ENCODE data around the gene FOSB.

GRCh38 chr19:45515081-45515624, 47.4 kb downstream of the FOSB start:
- TF ChIP-seq, protein P1, sequence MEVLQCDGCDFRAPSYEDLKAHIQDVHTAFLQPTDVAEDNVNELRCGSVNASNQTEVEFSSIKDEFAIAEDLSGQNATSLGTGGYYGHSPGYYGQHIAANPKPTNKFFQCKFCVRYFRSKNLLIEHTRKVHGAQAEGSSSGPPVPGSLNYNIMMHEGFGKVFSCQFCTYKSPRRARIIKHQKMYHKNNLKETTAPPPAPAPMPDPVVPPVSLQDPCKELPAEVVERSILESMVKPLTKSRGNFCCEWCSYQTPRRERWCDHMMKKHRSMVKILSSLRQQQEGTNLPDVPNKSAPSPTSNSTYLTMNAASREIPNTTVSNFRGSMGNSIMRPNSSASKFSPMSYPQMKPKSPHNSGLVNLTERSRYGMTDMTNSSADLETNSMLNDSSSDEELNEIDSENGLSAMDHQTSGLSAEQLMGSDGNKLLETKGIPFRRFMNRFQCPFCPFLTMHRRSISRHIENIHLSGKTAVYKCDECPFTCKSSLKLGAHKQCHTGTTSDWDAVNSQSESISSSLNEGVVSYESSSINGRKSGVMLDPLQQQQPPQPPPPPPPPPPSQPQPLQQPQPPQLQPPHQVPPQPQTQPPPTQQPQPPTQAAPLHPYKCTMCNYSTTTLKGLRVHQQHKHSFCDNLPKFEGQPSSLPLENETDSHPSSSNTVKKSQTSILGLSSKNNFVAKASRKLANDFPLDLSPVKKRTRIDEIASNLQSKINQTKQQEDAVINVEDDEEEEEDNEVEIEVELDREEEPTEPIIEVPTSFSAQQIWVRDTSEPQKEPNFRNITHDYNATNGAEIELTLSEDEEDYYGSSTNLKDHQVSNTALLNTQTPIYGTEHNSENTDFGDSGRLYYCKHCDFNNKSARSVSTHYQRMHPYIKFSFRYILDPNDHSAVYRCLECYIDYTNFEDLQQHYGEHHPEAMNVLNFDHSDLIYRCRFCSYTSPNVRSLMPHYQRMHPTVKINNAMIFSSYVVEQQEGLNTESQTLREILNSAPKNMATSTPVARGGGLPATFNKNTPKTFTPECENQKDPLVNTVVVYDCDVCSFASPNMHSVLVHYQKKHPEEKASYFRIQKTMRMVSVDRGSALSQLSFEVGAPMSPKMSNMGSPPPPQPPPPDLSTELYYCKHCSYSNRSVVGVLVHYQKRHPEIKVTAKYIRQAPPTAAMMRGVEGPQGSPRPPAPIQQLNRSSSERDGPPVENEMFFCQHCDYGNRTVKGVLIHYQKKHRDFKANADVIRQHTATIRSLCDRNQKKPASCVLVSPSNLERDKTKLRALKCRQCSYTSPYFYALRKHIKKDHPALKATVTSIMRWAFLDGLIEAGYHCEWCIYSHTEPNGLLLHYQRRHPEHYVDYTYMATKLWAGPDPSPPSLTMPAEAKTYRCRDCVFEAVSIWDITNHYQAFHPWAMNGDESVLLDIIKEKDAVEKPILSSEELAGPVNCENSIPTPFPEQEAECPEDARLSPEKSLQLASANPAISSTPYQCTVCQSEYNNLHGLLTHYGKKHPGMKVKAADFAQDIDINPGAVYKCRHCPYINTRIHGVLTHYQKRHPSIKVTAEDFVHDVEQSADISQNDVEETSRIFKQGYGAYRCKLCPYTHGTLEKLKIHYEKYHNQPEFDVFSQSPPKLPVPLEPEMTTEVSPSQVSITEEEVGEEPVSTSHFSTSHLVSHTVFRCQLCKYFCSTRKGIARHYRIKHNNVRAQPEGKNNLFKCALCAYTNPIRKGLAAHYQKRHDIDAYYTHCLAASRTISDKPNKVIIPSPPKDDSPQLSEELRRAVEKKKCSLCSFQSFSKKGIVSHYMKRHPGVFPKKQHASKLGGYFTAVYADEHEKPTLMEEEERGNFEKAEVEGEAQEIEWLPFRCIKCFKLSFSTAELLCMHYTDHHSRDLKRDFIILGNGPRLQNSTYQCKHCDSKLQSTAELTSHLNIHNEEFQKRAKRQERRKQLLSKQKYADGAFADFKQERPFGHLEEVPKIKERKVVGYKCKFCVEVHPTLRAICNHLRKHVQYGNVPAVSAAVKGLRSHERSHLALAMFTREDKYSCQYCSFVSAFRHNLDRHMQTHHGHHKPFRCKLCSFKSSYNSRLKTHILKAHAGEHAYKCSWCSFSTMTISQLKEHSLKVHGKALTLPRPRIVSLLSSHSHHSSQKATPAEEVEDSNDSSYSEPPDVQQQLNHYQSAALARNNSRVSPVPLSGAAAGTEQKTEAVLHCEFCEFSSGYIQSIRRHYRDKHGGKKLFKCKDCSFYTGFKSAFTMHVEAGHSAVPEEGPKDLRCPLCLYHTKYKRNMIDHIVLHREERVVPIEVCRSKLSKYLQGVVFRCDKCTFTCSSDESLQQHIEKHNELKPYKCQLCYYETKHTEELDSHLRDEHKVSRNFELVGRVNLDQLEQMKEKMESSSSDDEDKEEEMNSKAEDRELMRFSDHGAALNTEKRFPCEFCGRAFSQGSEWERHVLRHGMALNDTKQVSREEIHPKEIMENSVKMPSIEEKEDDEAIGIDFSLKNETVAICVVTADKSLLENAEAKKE (CRISPR knock-in tag; IDR thresholded peaks at IDR 0.05): no peak
- TF ChIP-seq, protein P2, sequence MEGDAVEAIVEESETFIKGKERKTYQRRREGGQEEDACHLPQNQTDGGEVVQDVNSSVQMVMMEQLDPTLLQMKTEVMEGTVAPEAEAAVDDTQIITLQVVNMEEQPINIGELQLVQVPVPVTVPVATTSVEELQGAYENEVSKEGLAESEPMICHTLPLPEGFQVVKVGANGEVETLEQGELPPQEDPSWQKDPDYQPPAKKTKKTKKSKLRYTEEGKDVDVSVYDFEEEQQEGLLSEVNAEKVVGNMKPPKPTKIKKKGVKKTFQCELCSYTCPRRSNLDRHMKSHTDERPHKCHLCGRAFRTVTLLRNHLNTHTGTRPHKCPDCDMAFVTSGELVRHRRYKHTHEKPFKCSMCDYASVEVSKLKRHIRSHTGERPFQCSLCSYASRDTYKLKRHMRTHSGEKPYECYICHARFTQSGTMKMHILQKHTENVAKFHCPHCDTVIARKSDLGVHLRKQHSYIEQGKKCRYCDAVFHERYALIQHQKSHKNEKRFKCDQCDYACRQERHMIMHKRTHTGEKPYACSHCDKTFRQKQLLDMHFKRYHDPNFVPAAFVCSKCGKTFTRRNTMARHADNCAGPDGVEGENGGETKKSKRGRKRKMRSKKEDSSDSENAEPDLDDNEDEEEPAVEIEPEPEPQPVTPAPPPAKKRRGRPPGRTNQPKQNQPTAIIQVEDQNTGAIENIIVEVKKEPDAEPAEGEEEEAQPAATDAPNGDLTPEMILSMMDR (conservative IDR thresholded peaks at IDR 0.05; ENCODE audit: low read depth in 2 of 2): no peak
- TF ChIP-seq POLR2AphosphoS5 (IDR thresholded peaks at IDR 0.05; ENCODE audit: low read depth) (no peak), ZNF114 (CRISPR knock-in tag; IDR thresholded peaks at IDR 0.05) (no peak), EZH2phosphoT487 (IDR thresholded peaks at IDR 0.05; ENCODE audit: unreplicated experiment) (no peak), CREB1 (CRISPR knock-in tag; IDR thresholded peaks at IDR 0.05; ENCODE audit: low read depth) (no peak), NANOG (IDR thresholded peaks at IDR 0.05; ENCODE audit: borderline replicate concordance) (no peak), EZH2 (IDR thresholded peaks at IDR 0.05; ENCODE audit: low read depth, unreplicated experiment) (no peak), JUNB (IDR thresholded peaks at IDR 0.05; ENCODE audit: unreplicated experiment) (no peak)
- TF ChIP-seq, protein P3, sequence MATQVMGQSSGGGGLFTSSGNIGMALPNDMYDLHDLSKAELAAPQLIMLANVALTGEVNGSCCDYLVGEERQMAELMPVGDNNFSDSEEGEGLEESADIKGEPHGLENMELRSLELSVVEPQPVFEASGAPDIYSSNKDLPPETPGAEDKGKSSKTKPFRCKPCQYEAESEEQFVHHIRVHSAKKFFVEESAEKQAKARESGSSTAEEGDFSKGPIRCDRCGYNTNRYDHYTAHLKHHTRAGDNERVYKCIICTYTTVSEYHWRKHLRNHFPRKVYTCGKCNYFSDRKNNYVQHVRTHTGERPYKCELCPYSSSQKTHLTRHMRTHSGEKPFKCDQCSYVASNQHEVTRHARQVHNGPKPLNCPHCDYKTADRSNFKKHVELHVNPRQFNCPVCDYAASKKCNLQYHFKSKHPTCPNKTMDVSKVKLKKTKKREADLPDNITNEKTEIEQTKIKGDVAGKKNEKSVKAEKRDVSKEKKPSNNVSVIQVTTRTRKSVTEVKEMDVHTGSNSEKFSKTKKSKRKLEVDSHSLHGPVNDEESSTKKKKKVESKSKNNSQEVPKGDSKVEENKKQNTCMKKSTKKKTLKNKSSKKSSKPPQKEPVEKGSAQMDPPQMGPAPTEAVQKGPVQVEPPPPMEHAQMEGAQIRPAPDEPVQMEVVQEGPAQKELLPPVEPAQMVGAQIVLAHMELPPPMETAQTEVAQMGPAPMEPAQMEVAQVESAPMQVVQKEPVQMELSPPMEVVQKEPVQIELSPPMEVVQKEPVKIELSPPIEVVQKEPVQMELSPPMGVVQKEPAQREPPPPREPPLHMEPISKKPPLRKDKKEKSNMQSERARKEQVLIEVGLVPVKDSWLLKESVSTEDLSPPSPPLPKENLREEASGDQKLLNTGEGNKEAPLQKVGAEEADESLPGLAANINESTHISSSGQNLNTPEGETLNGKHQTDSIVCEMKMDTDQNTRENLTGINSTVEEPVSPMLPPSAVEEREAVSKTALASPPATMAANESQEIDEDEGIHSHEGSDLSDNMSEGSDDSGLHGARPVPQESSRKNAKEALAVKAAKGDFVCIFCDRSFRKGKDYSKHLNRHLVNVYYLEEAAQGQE (IDR thresholded peaks at IDR 0.05; ENCODE audit: unreplicated experiment): no peak
- TF ChIP-seq, protein P4, sequence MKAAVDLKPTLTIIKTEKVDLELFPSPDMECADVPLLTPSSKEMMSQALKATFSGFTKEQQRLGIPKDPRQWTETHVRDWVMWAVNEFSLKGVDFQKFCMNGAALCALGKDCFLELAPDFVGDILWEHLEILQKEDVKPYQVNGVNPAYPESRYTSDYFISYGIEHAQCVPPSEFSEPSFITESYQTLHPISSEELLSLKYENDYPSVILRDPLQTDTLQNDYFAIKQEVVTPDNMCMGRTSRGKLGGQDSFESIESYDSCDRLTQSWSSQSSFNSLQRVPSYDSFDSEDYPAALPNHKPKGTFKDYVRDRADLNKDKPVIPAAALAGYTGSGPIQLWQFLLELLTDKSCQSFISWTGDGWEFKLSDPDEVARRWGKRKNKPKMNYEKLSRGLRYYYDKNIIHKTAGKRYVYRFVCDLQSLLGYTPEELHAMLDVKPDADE (IDR thresholded peaks at IDR 0.05): no peak

Data from GM23338 (cell line).